Activated CD4-positive, alpha-beta memory T cell treated with anti-CD3 and anti-CD28 coated beads, Interleukin-2, amount 10 ng/mL, durations not matched to agents 7 days and 5 days (primary cell): ENCODE results near the gene EPB41L5. TPM values are rescaled to one million over a fixed set of nuclear protein-coding genes. Genes with fewer than 3 reads are reported as not detected.

Experiments used
- CTCF ChIA-PET: fragments of 350-600 bp; sonication (Branson Sonifier 250); formaldehyde crosslinking; loops from one replicate; lab custom pipeline; 2021; ENCODE audit warnings: antibody characterized with exemption, inconsistent platforms; lab: Charles Lee
- POLR2A ChIA-PET: fragments of 350-600 bp; sonication (Branson Sonifier 250); formaldehyde crosslinking; loops from one replicate; lab custom pipeline; 2021; ENCODE audit warnings: antibody characterized with exemption; lab: Charles Lee
- DNase-seq: peaks from one replicate; pipeline ENCODE4 v3.0.0-alpha.2; 2020
- H3K27ac Mint-ChIP-seq: one replicate; pipeline ENCODE4 v1.8.0; 2021; ENCODE audit warnings: mild to moderate bottlenecking, mixed read lengths
- H3K27me3 Mint-ChIP-seq: one replicate; pipeline ENCODE4 v1.8.0; 2021; ENCODE audit warnings: mixed read lengths
- H3K36me3 Mint-ChIP-seq: one replicate; pipeline ENCODE4 v1.8.0; 2021; ENCODE audit warnings: low read depth, mixed read lengths
- H3K4me1 Mint-ChIP-seq: one replicate; pipeline ENCODE4 v1.8.0; 2021; ENCODE audit warnings: mixed read lengths
- H3K4me3 Mint-ChIP-seq: one replicate; pipeline ENCODE4 v1.8.0; 2021; ENCODE audit warnings: mild to moderate bottlenecking, mixed read lengths
- H3K9me3 Mint-ChIP-seq: one replicate; pipeline ENCODE4 v1.8.0; 2021; ENCODE audit warnings: mixed read lengths
- total RNA-seq, 2 experiments: library from RNA; stranded (reverse); gene quantifications; one replicate each; pipeline ENCODE4 v1.2.3, GENCODE V29; 2021

EPB41L5 gene
- total RNA-seq, 2 experiments from 2014 or later: 2.1 to 2.8 TPM

- DNase-seq: no peak
- ChIA-PET POLR2A (no interaction called here), CTCF (no interaction called here)
- Mint-ChIP-seq H3K4me3 (no peak overlapping the region), H3K36me3 (no peaks in the 10 kb centered on the region), H3K27ac (no peak overlapping the region), H3K27me3 (no peaks in the 10 kb centered on the region), H3K4me1 (no peaks in the 10 kb centered on the region), H3K9me3 (no peaks in the 10 kb centered on the region)
These were observed 65.0 kb downstream of the EPB41L5 start for GRCh38 chr2:120077896-120078295.

GRCh38 chr2:120079647-120080046, 66.8 kb downstream of the EPB41L5 start:
- H3K36me3 Mint-ChIP-seq: no peaks in the 10 kb centered on the region
- POLR2A ChIA-PET: no interaction called here
- no peak for DNase-seq
- no peak overlapping the region for H3K4me3 Mint-ChIP-seq
- H3K27ac Mint-ChIP-seq: no peak overlapping the region
- no peaks in the 10 kb centered on the region for H3K27me3 Mint-ChIP-seq
- no peaks in the 10 kb centered on the region for H3K4me1 Mint-ChIP-seq
- no peaks in the 10 kb centered on the region for H3K9me3 Mint-ChIP-seq
- CTCF ChIA-PET: no interaction called here

GRCh38 chr2:120091436-120091835, 78.6 kb downstream of the EPB41L5 start:
- Mint-ChIP-seq H3K36me3 (no peaks in the 10 kb centered on the region), H3K4me1 (no peaks in the 10 kb centered on the region), H3K27ac (no peak overlapping the region), H3K9me3 (no peaks in the 10 kb centered on the region), H3K4me3 (no peak overlapping the region), H3K27me3 (no peaks in the 10 kb centered on the region)
- POLR2A ChIA-PET: no interaction called here
- CTCF ChIA-PET: no interaction called here
- DNase-seq: no peak

- POLR2A ChIA-PET: no interaction called here
These were observed 81.9 kb downstream of the EPB41L5 start for GRCh38 chr2:120094795-120095194.

GRCh38 chr2:120100627-120101026, 87.8 kb downstream of the EPB41L5 start:
- H3K27ac Mint-ChIP-seq: no peak overlapping the region
- POLR2A ChIA-PET: no interaction called here

More at GRCh38 chr2:120094795-120095194, 81.9 kb downstream of the EPB41L5 start:
- Mint-ChIP-seq H3K27ac (no peak overlapping the region), H3K27me3 (no peaks in the 10 kb centered on the region), H3K4me3 (no peak overlapping the region), H3K9me3 (no peaks in the 10 kb centered on the region), H3K4me1 (no peaks in the 10 kb centered on the region), H3K36me3 (no peaks in the 10 kb centered on the region)
- CTCF ChIA-PET: no interaction called here
- no peak for DNase-seq

GRCh38 chr2:120103723-120104467, 91.0 kb downstream of the EPB41L5 start:
- Mint-ChIP-seq H3K27ac (no peak overlapping the region), H3K36me3 (no peaks in the 10 kb centered on the region), H3K4me3 (no peak overlapping the region), H3K9me3 (no peaks in the 10 kb centered on the region), H3K27me3 (peaks cover 12% of the 10 kb centered on the region), H3K4me1 (peaks cover 3% of the 10 kb centered on the region)
- ChIA-PET CTCF (no interaction called here), POLR2A (no interaction called here)
- no peak for DNase-seq

More at GRCh38 chr2:120100627-120101026, 87.8 kb downstream of the EPB41L5 start:
- CTCF ChIA-PET: interaction anchor here (1.2 kb wide), 1 partner anchor 212 kb away, joined by 3 read pairs; no protein-coding TSS in a partner anchor
- DNase-seq: no peak
- H3K4me1 Mint-ChIP-seq: no peaks in the 10 kb centered on the region
- peaks cover 1% of the 10 kb centered on the region for H3K27me3 Mint-ChIP-seq
- H3K36me3 Mint-ChIP-seq: no peaks in the 10 kb centered on the region
- no peak overlapping the region for H3K4me3 Mint-ChIP-seq
- H3K9me3 Mint-ChIP-seq: no peaks in the 10 kb centered on the region

GRCh38 chr2:120104772-120105171, 91.9 kb downstream of the EPB41L5 start:
- Mint-ChIP-seq H3K4me1 (peaks cover 12% of the 10 kb centered on the region), H3K36me3 (no peaks in the 10 kb centered on the region), H3K27ac (no peak overlapping the region), H3K27me3 (peaks cover 12% of the 10 kb centered on the region), H3K9me3 (no peaks in the 10 kb centered on the region), H3K4me3 (no peak overlapping the region)
- ChIA-PET POLR2A (no interaction called here), CTCF (interaction anchor here (1.6 to 2.0 kb wide), 2 partner anchors 70 to 72 kb away, joined by 5 to 8 read pairs; no protein-coding TSS in a partner anchor)
- DNase-seq: no peak

GRCh38 chr2:120105360-120105759, 92.5 kb downstream of the EPB41L5 start:
- H3K27me3 Mint-ChIP-seq: peaks cover 12% of the 10 kb centered on the region
- POLR2A ChIA-PET: no interaction called here
- H3K36me3 Mint-ChIP-seq: no peaks in the 10 kb centered on the region
- CTCF ChIA-PET: interaction anchor here (1.6 to 2.0 kb wide), 2 partner anchors 70 to 71 kb away, joined by 5 to 8 read pairs; no protein-coding TSS in a partner anchor
- no peak overlapping the region for H3K27ac Mint-ChIP-seq
- DNase-seq: no peak
- no peak overlapping the region for H3K4me3 Mint-ChIP-seq
- peaks cover 17% of the 10 kb centered on the region for H3K4me1 Mint-ChIP-seq
- no peaks in the 10 kb centered on the region for H3K9me3 Mint-ChIP-seq

GRCh38 chr2:120108049-120108448, 95.2 kb downstream of the EPB41L5 start:
- ChIA-PET POLR2A (no interaction called here), CTCF (interaction anchor here (4.0 kb wide), 1 partner anchor 67 kb away, joined by 73 read pairs; no protein-coding TSS in a partner anchor)
- peaks cover 22% of the 10 kb centered on the region for H3K27me3 Mint-ChIP-seq
- peaks cover 17% of the 10 kb centered on the region for H3K4me1 Mint-ChIP-seq
- no peak for DNase-seq
- H3K9me3 Mint-ChIP-seq: no peaks in the 10 kb centered on the region
- no peak overlapping the region for H3K27ac Mint-ChIP-seq
- no peaks in the 10 kb centered on the region for H3K36me3 Mint-ChIP-seq
- no peak overlapping the region for H3K4me3 Mint-ChIP-seq

- no peaks in the 10 kb centered on the region for H3K9me3 Mint-ChIP-seq
- no peaks in the 10 kb centered on the region for H3K36me3 Mint-ChIP-seq
- no peak overlapping the region for H3K27ac Mint-ChIP-seq
- peaks cover 17% of the 10 kb centered on the region for H3K4me1 Mint-ChIP-seq
- DNase-seq: no peak
- POLR2A ChIA-PET: interaction anchor here (2.0 to 2.1 kb wide), 2 partner anchors 66 to 68 kb away, joined by 7 to 9 read pairs; no protein-coding TSS in a partner anchor
- CTCF ChIA-PET: interaction anchor here (0.8 to 4.0 kb wide), 5 partner anchors 67 to 572 kb away, joined by 3 to 73 read pairs (median 4); partner anchors contain the start of gene RALB
- H3K4me3 Mint-ChIP-seq: no peak overlapping the region
- H3K27me3 Mint-ChIP-seq: peaks cover 23% of the 10 kb centered on the region
These were observed 95.9 kb downstream of the EPB41L5 start for GRCh38 chr2:120108749-120109148.

- H3K27ac Mint-ChIP-seq: peak overlapping the region; percentile 32
- POLR2A ChIA-PET: interaction anchor here (1.1 to 2.1 kb wide), 4 partner anchors 66 to 431 kb away, joined by 3 to 9 read pairs (median 5); partner anchors contain the start of gene TMEM177
- peaks cover 17% of the 10 kb centered on the region for H3K4me1 Mint-ChIP-seq
- no peaks in the 10 kb centered on the region for H3K36me3 Mint-ChIP-seq
- CTCF ChIA-PET: interaction anchor here (0.6 to 4.0 kb wide), 9 partner anchors 64 to 571 kb away, joined by 3 to 73 read pairs (median 4); partner anchors contain the start of gene RALB
- no peak for DNase-seq
- H3K27me3 Mint-ChIP-seq: peaks cover 27% of the 10 kb centered on the region
- H3K4me3 Mint-ChIP-seq: peak overlapping the region; percentile 38
- no peaks in the 10 kb centered on the region for H3K9me3 Mint-ChIP-seq
These were observed 96.5 kb downstream of the EPB41L5 start for GRCh38 chr2:120109186-120110061.

- ChIA-PET CTCF (interaction anchor here (0.6 to 4.0 kb wide), 7 partner anchors 63 to 571 kb away, joined by 3 to 73 read pairs (median 4); partner anchors contain the start of gene RALB), POLR2A (interaction anchor here (1.1 to 2.1 kb wide), 4 partner anchors 65 to 431 kb away, joined by 3 to 9 read pairs (median 5); partner anchors contain the start of gene TMEM177)
- Mint-ChIP-seq H3K36me3 (no peaks in the 10 kb centered on the region), H3K4me3 (no peak overlapping the region), H3K27ac (no peak overlapping the region), H3K9me3 (no peaks in the 10 kb centered on the region), H3K27me3 (peaks cover 28% of the 10 kb centered on the region), H3K4me1 (peaks cover 17% of the 10 kb centered on the region)
- DNase-seq: no peak
These were observed 97.1 kb downstream of the EPB41L5 start for GRCh38 chr2:120110062-120110362.
